Astrocyte of the cerebellum (primary cell): ENCODE measurements around the gene NCCRP1.

Experiments
- DNase-seq: peaks from one replicate; pipeline ENCODE4 v3.0.0-alpha.2; 2011; ENCODE audit warnings: low read depth
- H3K4me3 ChIP-seq: 2 replicates; pipeline ENCODE4 v1.5.1; 2011; ENCODE audit warnings: mild to moderate bottlenecking, low read depth, low read length, moderate library complexity
- in situ Hi-C: cut with HindIII; loops from 2 replicates; pipeline ENCODE4 v1.10.0; 2017; ENCODE audit warnings: low sequenced_read_pairs
- TF ChIP-seq, protein P1 (sequence below): IDR thresholded peaks from 2 replicates; pipeline ENCODE4 v1.5.1; 2012; ENCODE audit warnings: low read length, low read depth, moderate library complexity, mild to moderate bottlenecking; ENCODE audit errors: missing control alignments

NCCRP1 gene

DNA sequence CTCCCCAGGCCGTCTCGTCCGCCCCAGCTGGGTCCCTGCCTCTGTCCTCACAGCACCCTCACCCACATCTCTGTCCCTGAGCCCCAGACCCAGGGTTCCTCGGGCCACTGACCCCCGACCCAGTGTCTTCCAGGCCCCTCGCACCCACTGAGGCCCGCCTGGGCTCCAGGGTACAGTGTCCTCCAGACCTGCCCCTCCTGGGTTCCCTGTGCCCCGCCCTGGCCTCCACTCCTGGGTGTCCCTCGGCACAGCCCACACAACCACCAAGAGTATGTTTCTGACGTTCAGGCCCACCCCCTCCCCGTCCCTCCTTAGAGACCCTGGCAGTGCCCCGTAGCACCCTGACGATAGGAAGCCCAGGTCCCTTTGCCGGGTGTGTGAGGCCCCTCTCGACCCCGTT is 22.6 kb upstream of the NCCRP1 start:
- TF ChIP-seq, protein P1, sequence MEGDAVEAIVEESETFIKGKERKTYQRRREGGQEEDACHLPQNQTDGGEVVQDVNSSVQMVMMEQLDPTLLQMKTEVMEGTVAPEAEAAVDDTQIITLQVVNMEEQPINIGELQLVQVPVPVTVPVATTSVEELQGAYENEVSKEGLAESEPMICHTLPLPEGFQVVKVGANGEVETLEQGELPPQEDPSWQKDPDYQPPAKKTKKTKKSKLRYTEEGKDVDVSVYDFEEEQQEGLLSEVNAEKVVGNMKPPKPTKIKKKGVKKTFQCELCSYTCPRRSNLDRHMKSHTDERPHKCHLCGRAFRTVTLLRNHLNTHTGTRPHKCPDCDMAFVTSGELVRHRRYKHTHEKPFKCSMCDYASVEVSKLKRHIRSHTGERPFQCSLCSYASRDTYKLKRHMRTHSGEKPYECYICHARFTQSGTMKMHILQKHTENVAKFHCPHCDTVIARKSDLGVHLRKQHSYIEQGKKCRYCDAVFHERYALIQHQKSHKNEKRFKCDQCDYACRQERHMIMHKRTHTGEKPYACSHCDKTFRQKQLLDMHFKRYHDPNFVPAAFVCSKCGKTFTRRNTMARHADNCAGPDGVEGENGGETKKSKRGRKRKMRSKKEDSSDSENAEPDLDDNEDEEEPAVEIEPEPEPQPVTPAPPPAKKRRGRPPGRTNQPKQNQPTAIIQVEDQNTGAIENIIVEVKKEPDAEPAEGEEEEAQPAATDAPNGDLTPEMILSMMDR: no peak
- in situ Hi-C loops: no loop called here
- DNase-seq: no peak
- no peak overlapping the region for H3K4me3 ChIP-seq

DNA sequence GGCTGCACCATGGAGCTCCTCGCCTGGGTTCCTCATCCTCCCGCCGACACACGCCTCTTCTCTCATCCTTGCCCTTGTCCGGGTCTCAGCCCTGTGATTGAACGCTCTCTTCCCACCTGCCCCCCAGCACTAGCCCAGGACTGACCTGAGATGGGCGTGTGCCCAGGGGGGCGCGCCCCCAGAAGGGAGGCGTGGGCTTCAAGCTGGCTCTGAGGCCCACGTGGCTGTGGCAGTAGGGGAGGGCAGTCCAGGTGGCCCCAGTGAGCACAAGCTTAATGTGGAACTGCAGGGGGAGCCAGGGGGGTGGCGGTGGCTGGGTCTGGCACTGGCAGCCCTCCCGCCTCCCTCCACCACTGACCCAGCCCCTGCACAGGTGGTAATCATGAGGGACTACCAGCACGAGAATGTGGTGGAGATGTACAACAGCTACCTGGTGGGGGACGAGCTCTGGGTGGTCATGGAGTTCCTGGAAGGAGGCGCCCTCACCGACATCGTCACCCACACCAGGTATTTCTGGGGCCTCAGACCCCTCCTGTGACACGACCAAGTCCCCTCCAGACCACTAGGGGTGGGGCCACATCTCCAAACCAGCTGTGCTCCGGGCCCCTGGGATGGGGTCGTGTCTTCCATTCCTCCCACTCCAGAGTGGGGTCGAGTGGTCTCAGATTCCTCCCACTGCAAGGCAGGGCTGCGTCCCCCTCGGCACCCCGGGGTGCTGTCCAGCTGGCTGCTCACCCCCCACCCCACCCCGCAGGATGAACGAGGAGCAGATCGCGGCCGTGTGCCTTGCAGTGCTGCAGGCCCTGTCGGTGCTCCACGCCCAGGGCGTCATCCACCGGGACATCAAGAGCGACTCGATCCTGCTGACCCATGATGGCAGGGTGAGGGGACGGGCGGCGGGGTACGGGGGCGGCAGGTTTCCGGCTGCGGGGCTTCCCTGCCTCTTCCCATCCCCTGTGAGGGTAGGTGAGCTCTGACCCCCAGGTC is 21.9 kb upstream of the NCCRP1 start:
- no peak for DNase-seq
- no peak overlapping the region for H3K4me3 ChIP-seq
- in situ Hi-C loops: no loop called here
- TF ChIP-seq, protein P1: no peak

DNA sequence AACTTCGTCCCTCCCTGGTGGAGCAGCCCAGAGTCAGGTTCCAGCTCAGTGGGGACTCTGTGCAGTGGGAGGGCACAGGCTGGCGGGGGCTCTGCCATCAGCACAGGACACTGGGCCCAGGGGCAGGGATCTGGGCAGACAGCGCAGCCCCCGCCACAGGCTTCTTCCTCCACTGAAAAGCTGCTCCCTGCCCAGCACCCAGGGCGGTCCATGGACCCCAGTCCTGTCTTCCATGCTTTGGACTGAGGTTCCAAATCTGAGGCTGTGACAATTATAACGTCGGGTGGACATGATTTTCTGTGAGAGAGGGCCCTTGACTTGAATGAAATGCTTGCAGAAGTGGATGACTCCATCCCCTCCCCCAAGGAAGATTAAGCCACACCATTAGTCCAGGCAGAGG is 21.2 kb upstream of the NCCRP1 start:
- TF ChIP-seq, protein P1: no peak
- DNase-seq: no peak
- in situ Hi-C loops: no loop called here
- H3K4me3 ChIP-seq: no peak overlapping the region

DNA sequence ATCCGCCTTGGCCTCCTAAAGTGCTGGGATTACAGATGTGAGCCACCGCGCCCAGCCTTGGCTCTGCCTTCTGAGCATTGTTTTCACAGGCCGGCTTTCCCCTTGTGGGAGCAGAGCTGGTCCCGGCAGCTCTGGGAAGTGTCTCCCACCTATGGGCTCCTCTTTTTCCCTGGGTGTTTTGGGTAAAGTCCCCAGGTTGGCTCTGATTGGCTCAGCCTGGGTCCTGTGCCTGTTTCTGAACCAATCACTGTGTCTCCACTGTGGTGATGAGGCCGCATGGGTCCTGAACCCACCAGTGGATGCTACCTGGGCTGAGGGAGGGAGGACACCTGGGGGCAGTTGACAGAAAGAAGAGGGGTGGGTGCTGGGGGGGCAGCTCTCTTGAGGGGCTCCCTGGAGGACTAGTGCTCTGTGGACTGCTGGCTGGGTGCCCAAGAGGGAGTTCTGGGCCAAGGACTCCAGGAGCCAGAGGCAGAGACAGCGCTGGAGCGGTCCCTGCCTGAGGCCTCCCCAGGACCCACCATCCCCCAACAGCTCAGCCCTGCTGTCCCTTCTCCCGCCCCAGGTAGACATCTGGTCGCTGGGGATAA is 19.6 kb upstream of the NCCRP1 start:
- TF ChIP-seq, protein P1: no peak
- in situ Hi-C loops: no loop called here
- no peak overlapping the region for H3K4me3 ChIP-seq
- DNase-seq: no peak

DNA sequence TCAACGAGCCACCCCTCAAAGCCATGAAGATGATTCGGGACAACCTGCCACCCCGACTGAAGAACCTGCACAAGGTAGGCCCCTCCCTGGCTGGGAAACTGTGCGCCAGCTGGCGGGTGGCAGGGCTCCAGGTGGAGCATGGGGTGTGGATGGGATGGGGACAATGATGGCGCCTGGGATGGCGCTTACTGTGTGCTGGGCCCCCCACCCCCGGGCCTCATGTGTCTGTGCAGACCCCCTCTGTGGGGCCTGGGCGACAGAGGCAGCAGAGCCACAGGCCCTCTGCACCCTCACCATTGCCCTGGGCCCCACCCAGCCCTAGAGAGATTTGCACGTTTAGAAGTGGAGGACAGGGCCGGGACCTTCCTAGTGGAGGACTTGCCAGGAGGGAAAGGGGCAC is 19.0 kb upstream of the NCCRP1 start:
- TF ChIP-seq, protein P1: no peak
- no peak for DNase-seq
- H3K4me3 ChIP-seq: no peak overlapping the region
- in situ Hi-C loops: no loop called here

DNA sequence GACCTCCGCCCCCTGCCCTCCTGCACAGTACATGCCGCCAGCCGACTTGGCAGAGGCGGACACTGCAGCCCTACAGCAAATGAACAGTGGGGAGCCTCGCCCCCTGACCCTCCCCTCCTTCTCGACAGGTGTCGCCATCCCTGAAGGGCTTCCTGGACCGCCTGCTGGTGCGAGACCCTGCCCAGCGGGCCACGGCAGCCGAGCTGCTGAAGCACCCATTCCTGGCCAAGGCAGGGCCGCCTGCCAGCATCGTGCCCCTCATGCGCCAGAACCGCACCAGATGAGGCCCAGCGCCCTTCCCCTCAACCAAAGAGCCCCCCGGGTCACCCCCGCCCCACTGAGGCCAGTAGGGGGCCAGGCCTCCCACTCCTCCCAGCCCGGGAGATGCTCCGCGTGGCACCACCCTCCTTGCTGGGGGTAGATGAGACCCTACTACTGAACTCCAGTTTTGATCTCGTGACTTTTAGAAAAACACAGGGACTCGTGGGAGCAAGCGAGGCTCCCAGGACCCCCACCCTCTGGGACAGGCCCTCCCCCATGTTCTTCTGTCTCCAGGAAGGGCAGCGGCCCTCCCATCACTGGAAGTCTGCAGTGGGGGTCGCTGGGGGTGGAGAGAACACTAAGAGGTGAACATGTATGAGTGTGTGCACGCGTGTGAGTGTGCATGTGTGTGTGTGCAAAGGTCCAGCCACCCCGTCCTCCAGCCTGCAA is 18.3 kb upstream of the NCCRP1 start:
- DNase-seq: no peak
- TF ChIP-seq, protein P1: no peak
- no peak overlapping the region for H3K4me3 ChIP-seq
- in situ Hi-C loops: no loop called here
